Mammary epithelial cell (primary cell): Measurements from ENCODE around the gene LASP1.
A peak's percentile ranks its signal among the peaks of the same experiment; 100 is the strongest.

Experiments used
- CTCF ChIP-seq, 2 donors: IDR thresholded peaks in 1 of 2; conservative IDR thresholded peaks in 1 of 2; 2 replicates each; pipeline ENCODE4 v1.5.1; 2011 to 2012; ENCODE audit warnings: inconsistent platforms in 2 of 2, low read length in 2 of 2, mild to moderate bottlenecking in 2 of 2, control low read depth in 1 of 2, low read depth in 1 of 2; ENCODE audit not compliant: insufficient read depth in 1 of 2; ENCODE audit errors: extremely low read depth in 1 of 2
- EZH2 ChIP-seq: IDR thresholded peaks from 2 replicates; pipeline ENCODE4 v1.6.1; 2012; ENCODE audit warnings: low read length, inconsistent platforms, borderline replicate concordance

- TF ChIP-seq CTCF (conservative IDR thresholded peaks at IDR 0.05 in 1 of 2, IDR thresholded peaks at IDR 0.05 in 1 of 2; ENCODE audit: extremely low read depth in 1 of 2, insufficient read depth in 1 of 2, low read depth in 1 of 2, low read length in 2 of 2) (peak in 1 of 2 donors; percentile 18), EZH2 (no peak)
Measured at GRCh38 chr17:38867179-38867967, 2.5 kb upstream of the LASP1 start.
